HG03558 (cell line): Measurements from ENCODE around the gene SEC24D.
A peak's percentile ranks its signal among the peaks of the same experiment; 100 is the strongest.

ENCODE experiments used
- ATAC-seq: cut with Tn5 transposase; IDR thresholded peaks from one replicate; pipeline ENCODE4 v1.9.1; 2021; ENCODE audit warnings: moderate number of reproducible peaks; ENCODE audit not compliant: unreplicated experiment; ENCODE audit errors: extremely low read depth

SEC24D gene

DNA sequence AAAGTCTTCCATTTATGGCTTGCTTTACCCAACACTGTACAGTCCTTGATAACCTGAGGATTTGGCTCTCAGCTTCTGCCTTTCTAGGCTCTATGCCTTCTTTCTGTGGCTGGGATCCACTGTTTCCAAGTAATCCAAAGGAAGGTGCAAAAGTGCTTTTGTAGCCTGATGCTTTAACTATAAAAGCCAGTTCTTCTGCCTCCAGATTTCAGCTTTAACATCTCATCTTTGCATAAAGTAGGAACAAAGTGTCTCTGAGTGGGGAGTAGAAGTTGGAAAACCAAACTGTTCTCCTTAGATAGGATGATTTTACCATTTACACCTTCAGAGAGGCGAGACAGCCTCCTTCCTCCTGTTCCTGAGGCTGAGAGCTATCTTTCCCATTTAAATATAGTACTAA is 11.1 kb upstream of the SEC24D start:
- no peak for ATAC-seq

GRCh38 chr4:118845552-118846050 is 9.7 kb upstream of the SEC24D start:
- no peak for ATAC-seq

DNA sequence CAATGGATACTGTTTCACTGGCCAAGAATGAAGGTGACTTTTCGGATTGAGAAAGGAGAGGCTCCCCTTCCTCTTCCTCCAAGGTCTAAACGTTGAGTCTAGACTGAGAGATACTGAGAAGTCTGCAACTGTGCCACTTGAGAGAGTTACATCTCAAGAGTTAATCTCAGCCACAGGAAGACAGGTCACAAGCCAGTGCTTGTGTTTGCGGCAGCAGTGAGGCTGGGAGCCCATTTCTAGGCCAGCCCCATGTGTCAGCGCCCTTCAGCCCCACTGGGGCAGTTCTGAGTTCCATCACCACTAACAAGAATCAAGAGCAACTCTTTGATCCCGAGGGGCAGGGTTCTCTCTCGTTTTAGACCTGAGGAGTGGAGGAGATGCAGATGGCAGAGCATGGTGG is 7.3 kb upstream of the SEC24D start:
- no peak for ATAC-seq

DNA sequence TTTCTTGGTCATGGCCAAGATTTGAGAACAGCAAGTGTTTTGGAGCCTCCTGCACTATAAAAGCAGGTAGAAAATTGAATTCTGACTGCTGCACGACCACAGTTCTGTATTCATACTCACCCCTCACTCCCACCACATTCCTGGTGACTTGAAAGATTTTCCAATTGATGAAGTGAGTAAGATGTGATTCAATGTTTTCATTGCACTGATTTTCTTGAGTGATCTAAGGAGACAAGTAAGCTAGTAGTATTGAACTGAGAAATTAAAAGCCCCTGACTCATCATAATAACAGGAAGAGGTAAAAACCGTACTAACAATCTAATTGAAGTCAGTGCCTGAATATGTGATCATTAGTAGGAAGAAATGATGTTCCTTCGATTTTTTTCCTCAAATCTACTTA is 6.1 kb upstream of the SEC24D start:
- no peak for ATAC-seq

- ATAC-seq, result no peak
Measured at GRCh38 chr4:118839221-118839927, 3.4 kb upstream of the SEC24D start.

- no peak for ATAC-seq
Measured at GRCh38 chr4:118837121-118837507, 1.2 kb upstream of the SEC24D start.

DNA sequence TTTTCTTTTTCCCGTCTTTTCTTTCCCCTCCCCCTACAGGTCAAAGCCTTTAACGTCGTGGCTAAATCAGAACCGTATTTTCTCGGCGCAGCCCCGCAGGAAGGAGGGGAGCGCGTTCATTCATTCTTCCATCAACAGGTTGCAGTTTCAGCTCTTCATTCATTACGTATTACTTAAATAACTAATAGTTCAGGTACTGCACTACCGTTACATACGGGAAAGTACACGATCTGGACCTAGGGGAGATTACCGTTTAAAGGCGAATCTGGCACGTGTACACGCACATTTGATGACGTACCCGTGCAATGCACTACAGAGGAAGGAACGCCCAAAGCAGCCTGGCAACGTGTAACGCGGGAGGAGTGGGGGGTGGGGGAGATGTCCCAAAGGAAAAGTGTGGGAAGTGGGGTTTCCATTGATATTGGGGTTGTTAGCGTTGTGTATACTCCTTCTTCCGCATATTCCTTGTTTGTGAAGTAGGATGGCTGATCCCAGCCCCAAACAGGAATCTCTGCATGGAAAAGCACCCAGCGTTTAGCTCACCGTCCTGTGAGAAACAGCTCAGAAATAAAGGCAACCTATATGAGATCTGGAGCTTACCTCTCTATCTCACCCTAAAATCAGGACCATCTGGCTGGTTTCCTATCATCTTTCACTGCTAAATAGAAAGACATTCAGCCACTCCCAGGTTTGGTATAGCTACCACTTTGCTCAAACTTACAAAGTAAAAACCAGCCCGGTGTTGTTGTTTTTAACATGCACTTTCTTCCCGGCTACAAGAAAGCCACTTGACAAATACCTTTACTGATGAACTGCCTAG is 585 bp upstream of the SEC24D start:
- peak; percentile 22 for ATAC-seq

DNA sequence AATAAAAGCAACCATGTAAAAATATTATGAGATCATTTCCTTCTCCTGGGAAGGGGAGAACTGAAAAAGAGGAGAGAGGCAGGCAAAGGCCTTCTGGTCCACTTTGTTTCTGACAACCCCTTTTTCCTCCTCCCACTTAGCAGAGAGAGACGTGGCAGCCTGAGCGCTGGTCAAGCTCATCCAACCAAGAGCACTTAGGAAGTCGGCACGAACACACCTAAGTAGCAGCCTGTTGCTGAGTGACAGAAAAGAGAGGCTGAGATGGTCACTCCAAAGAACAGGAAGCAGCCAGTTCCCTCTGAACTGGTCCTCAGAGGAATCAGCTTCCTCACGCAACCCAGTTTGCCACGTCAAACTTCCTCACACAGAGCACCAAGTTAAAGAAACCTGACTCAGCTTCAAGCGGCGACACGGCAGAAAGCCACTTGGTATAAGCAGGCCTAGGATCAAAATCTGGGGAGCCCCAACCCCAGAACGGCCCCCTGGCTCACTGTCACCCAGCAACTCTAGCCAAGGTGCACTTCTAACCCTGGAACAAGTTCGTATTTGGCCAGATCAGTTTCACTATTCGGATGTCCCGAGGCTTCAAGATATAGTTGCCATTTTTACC is 861 bp downstream of the SEC24D start:
- ATAC-seq, result peak; percentile 70

GRCh38 chr4:118834070-118834469 is 1.9 kb downstream of the SEC24D start:
- no peak for ATAC-seq

GRCh38 chr4:118833192-118833820 is 2.6 kb downstream of the SEC24D start:
- ATAC-seq, result no peak

DNA sequence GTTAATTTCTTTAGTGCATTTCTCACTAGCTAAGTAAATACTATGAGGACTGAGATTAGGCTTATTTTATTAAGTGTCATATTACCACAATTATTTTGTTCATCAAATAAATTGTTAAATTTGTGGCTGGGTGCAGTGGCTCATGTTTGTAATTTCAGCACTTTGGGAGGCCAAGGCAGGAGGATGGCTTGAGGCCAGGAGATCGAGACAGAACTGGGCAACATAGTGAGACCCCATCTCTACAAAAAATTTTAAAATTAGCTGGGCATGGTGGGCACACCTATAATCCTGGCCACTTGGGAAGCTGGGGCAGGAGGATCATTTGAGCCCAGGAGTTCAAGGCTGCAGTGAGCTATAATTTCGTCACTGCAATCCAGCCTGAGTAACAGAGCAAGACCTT is 6.8 kb downstream of the SEC24D start:
- no peak for ATAC-seq

GRCh38 chr4:118826723-118827444 is 9.0 kb downstream of the SEC24D start:
- ATAC-seq, result no peak

DNA sequence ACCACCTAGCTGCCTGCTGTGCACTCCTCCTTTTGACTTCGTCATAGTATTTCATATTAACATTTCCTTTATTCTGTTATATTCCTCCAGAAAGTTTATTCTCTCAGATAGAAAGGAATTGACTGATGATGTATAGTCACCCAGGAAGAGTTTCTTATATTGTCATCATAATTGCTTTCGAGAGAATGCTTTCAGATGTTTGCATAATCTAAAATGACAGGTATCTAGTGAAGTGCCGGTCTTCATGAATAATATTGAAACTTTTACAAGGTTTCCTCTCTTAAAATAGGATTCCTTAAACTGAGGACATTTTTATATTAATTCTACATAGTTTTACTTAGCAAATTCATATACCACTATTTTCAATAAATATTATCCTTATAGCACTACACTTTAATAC is 10.1 kb downstream of the SEC24D start:
- peak; percentile 64 for ATAC-seq

GRCh38 chr4:118824141-118824540 is 11.8 kb downstream of the SEC24D start:
- no peak for ATAC-seq

DNA sequence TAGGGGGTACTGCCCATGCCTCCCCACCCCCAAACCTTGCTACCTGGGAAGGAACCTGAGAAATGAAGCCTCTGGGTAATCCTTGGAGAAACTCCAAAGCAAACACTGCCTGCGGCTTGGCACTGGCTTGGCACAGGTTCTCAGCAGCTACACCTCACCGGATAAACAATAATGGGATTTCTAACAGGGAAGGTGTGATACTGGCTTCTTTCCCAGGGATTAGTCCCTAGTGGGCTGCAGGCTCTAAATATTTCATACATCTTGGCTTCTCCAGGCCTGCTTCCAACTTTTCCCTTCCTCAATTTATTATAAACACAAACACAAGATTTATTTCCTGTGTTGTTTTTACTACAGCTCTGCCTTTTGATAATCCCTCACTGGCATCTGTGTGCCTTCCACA is 12.5 kb downstream of the SEC24D start:
- ATAC-seq, result no peak

GRCh38 chr4:118821590-118822293 is 14.2 kb downstream of the SEC24D start:
- no peak for ATAC-seq

- no peak for ATAC-seq
Measured at GRCh38 chr4:118817178-118817930, 18.6 kb downstream of the SEC24D start.

DNA sequence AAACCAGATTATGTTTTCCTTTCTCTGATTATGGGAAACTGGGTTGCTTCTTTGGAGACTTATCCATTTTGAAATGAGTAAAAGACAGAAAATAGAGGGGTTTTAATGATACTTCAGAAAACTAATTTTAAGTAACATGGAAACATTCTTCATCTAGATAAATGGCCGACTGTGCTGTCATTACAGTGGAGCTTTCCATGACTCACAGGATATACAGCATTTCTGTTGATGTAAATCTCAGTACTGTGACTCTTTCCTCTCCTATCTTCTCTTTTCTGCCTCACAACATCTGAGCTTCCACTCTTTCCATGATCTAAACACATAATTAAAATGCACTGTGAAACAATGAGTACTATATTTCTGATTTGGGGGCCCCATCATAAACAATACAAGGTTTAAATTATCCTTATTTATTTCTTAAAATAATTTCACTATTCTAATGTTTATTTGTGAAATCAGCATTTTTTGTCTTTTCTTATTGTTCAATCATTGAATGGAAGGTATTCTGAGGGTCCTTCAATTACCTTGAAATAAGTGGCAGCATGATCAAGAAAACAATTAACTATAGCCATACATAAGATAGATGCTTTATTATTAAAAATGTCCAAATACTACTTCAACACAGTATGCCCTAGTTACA is 19.3 kb downstream of the SEC24D start:
- ATAC-seq, result no peak
